MCF 10A (cell line): ENCODE measurements around the gene UNC5A. TPM values are rescaled to one million over a fixed set of nuclear protein-coding genes. Genes with fewer than 3 reads are reported as not detected.
"Not testable (repeated sequence)": the region's sequence is repeated elsewhere in the genome, so short reads cannot be mapped to it uniquely, and the experiment has no call there.

ENCODE experiments used
- BruUV-seq: library from RNA; stranded (reverse); fragments of 400-500 nt; replicated peaks from 2 replicates; lab custom pipeline; 2021; lab: Mats Ljungman, UMichigan
- CTCF ChIA-PET: fragments of 300-600 bp; sonication (Branson Sonifier 250); formaldehyde crosslinking; extraction: SDS; loops from one replicate; lab custom pipeline; 2021; ENCODE audit warnings: antibody characterized with exemption, inconsistent platforms; lab: Yijun Ruan, JAX
- POLR2A ChIA-PET: fragments of 300-600, 350-650 bp; sonication (Branson Sonifier 250); formaldehyde crosslinking; extraction: SDS; loops from one replicate; lab custom pipeline; 2020; ENCODE audit warnings: antibody characterized with exemption, inconsistent platforms; lab: Yijun Ruan, JAX
- DNase-seq: peaks from one replicate; pipeline ENCODE4 v3.0.0-alpha.2; 2018; ENCODE audit not compliant: unreplicated experiment
- H3K27ac Mint-ChIP-seq: one replicate; pipeline ENCODE4 v1.8.0; 2022; ENCODE audit warnings: mild to moderate bottlenecking, low read depth, mixed read lengths; ENCODE audit not compliant: unreplicated experiment
- H3K27me3 Mint-ChIP-seq: one replicate; pipeline ENCODE4 v1.8.0; 2022; ENCODE audit warnings: mixed read lengths; ENCODE audit not compliant: insufficient read depth, unreplicated experiment
- H3K36me3 Mint-ChIP-seq: one replicate; pipeline ENCODE4 v1.8.0; 2022; ENCODE audit warnings: mild to moderate bottlenecking, moderate library complexity, mixed read lengths; ENCODE audit not compliant: insufficient read depth, unreplicated experiment
- H3K4me1 Mint-ChIP-seq: one replicate; pipeline ENCODE4 v1.8.0; 2022; ENCODE audit warnings: mixed read lengths; ENCODE audit not compliant: insufficient read depth, unreplicated experiment
- H3K4me3 Mint-ChIP-seq: one replicate; pipeline ENCODE4 v1.8.0; 2022; ENCODE audit warnings: mild to moderate bottlenecking, moderate library complexity, mixed read lengths; ENCODE audit not compliant: unreplicated experiment
- H3K9me3 Mint-ChIP-seq: one replicate; pipeline ENCODE4 v1.8.0; 2022; ENCODE audit warnings: mixed read lengths; ENCODE audit not compliant: unreplicated experiment
- intact Hi-C: fragments of 100-400 bp; cut with micrococcal nuclease; formaldehyde crosslinking; loops from 2 replicates; pipeline ENCODE4 v1.14.1; 2022
- total RNA-seq: library from RNA; stranded (reverse); gene quantifications from 2 replicates; pipeline ENCODE4 v1.2.3, GENCODE V29; 2022
- TF ChIP-seq, protein P1 (sequence below): fragments of 200-600 bp; IDR thresholded peaks from one replicate; pipeline ENCODE4 v1.8.0; 2022; ENCODE audit warnings: antibody characterized with exemption, mild to moderate bottlenecking; ENCODE audit not compliant: unreplicated experiment

UNC5A gene
- total RNA-seq, 1 experiment from 2014 or later, result 0.51 TPM

DNA sequence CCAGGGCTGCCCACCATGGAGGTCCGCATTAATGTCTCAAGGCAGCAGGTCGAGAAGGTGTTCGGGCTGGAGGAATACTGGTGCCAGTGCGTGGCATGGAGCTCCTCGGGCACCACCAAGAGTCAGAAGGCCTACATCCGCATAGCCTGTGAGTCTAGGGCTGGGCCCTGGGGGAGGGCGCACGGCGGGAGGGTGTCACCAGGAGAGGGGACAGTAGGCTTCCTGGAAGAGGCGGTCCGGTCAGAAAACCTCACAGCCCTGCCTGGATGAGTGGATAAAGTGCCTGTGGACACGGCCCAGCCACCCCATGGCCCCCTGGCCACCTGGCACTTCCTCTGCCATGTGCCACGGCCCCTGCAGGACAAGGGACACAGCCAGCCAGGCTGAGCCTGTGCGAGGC lies 57.8 kb downstream of the UNC5A start:
- no TSS peak for BruUV-seq
- H3K36me3 Mint-ChIP-seq, result no peaks in the 10 kb centered on the region
- no peaks in the 10 kb centered on the region for H3K9me3 Mint-ChIP-seq
- ChIA-PET POLR2A (no interaction called here), CTCF (no interaction called here)
- TF ChIP-seq, protein P1, sequence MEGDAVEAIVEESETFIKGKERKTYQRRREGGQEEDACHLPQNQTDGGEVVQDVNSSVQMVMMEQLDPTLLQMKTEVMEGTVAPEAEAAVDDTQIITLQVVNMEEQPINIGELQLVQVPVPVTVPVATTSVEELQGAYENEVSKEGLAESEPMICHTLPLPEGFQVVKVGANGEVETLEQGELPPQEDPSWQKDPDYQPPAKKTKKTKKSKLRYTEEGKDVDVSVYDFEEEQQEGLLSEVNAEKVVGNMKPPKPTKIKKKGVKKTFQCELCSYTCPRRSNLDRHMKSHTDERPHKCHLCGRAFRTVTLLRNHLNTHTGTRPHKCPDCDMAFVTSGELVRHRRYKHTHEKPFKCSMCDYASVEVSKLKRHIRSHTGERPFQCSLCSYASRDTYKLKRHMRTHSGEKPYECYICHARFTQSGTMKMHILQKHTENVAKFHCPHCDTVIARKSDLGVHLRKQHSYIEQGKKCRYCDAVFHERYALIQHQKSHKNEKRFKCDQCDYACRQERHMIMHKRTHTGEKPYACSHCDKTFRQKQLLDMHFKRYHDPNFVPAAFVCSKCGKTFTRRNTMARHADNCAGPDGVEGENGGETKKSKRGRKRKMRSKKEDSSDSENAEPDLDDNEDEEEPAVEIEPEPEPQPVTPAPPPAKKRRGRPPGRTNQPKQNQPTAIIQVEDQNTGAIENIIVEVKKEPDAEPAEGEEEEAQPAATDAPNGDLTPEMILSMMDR, result no peak
- no peak for DNase-seq
- no peak overlapping the region for H3K27ac Mint-ChIP-seq
- intact Hi-C loops, result no loop called here
- no peak overlapping the region for H3K4me3 Mint-ChIP-seq
- no peaks in the 10 kb centered on the region for H3K4me1 Mint-ChIP-seq
- H3K27me3 Mint-ChIP-seq, result peaks cover 53% of the 10 kb centered on the region

GRCh38 chr5:176868731-176869130 lies 58.4 kb downstream of the UNC5A start:
- POLR2A ChIA-PET, result no interaction called here
- H3K4me3 Mint-ChIP-seq, result no peak overlapping the region
- no peaks in the 10 kb centered on the region for H3K36me3 Mint-ChIP-seq
- no peaks in the 10 kb centered on the region for H3K9me3 Mint-ChIP-seq
- BruUV-seq, result no TSS peak
- CTCF ChIA-PET, result no interaction called here
- H3K27me3 Mint-ChIP-seq, result peaks cover 53% of the 10 kb centered on the region
- intact Hi-C loops, result no loop called here
- H3K4me1 Mint-ChIP-seq, result no peaks in the 10 kb centered on the region
- DNase-seq, result no peak
- no peak overlapping the region for H3K27ac Mint-ChIP-seq
- TF ChIP-seq, protein P1, result no peak

DNA sequence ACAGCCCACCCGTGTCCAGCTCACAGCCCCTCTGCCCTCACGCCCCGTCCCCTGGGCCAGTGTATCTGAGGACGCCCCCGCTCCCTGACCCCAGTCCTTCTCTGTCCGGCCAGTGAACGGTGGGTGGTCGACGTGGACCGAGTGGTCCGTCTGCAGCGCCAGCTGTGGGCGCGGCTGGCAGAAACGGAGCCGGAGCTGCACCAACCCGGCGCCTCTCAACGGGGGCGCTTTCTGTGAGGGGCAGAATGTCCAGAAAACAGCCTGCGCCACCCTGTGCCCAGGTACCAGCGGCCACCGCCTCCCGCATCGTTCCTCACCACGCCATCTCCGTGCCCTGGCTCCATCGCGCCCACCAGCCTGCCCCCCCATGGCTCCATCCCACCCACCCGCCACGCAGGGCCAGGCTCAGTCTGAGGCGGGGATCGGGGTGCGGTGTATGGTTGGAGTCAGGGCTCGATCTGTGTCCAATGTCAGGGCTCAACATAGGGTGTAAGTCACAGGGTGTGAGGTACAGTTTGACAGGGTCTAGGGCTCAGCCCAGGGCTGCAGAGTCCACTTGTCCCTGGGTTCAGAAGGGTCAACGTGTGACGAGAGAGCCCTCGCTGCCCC lies 59.2 kb downstream of the UNC5A start:
- no peaks in the 10 kb centered on the region for H3K36me3 Mint-ChIP-seq
- intact Hi-C loops, result no loop called here
- CTCF ChIA-PET, result no interaction called here
- H3K27me3 Mint-ChIP-seq, result peaks cover 53% of the 10 kb centered on the region
- H3K9me3 Mint-ChIP-seq, result no peaks in the 10 kb centered on the region
- H3K4me3 Mint-ChIP-seq, result no peak overlapping the region
- H3K4me1 Mint-ChIP-seq, result no peaks in the 10 kb centered on the region
- TF ChIP-seq, protein P1, result no peak
- DNase-seq, result no peak
- BruUV-seq, result no TSS peak
- POLR2A ChIA-PET, result no interaction called here
- no peak overlapping the region for H3K27ac Mint-ChIP-seq

DNA sequence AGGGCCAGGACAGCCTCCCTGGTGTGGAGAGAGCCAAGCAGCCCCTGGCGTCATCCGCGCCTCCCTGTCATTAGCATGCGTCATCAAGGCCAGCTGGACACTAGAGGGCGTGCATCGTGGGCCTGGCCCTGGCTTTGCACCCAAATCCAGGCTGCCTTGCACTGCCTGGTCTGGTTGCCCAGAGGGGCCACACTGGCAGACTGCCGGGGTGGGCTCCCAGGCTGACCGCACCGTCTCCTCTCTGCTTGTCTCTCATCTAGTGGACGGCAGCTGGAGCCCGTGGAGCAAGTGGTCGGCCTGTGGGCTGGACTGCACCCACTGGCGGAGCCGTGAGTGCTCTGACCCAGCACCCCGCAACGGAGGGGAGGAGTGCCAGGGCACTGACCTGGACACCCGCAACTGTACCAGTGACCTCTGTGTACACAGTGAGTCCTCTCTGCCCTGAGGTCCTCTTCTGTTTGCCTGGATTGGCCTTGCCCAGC lies 59.8 kb downstream of the UNC5A start:
- Mint-ChIP-seq H3K27me3 (peaks cover 54% of the 10 kb centered on the region), H3K27ac (no peak overlapping the region), H3K36me3 (no peaks in the 10 kb centered on the region), H3K4me1 (no peaks in the 10 kb centered on the region), H3K9me3 (no peaks in the 10 kb centered on the region), H3K4me3 (no peak overlapping the region)
- intact Hi-C loops, result no loop called here
- ChIA-PET POLR2A (interaction anchor here (0.5 to 0.6 kb wide), 2 partner anchors 15 to 209 kb away, joined by 3 to 4 read pairs; no protein-coding TSS in a partner anchor), CTCF (no interaction called here)
- BruUV-seq, result no TSS peak
- peak; percentile 59 for DNase-seq
- TF ChIP-seq, protein P1, result peak; percentile 24

DNA sequence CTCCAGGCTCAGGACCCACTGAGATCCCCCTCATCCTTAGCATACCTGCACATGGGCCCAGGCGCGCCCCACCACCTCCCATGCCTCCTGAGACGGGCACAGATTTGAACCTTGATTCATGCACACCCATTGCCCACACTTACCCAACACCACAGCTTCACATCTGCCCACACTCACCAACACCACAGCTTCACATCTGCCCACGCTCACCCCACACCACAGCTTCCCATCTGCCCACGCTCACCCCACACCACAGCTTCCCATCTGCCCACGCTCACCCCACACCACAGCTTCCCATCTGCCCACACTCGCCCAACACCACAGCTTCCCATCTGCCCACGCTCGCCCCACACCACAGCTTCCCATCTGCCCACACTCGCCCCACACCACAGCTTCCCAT lies 60.3 kb downstream of the UNC5A start:
- H3K27me3 Mint-ChIP-seq, result peaks cover 54% of the 10 kb centered on the region
- H3K36me3 Mint-ChIP-seq, H3K4me1 Mint-ChIP-seq, intact Hi-C loops, H3K27ac Mint-ChIP-seq, BruUV-seq, H3K9me3 Mint-ChIP-seq, CTCF ChIA-PET, H3K4me3 Mint-ChIP-seq, DNase-seq: not testable (repeated sequence)
- POLR2A ChIA-PET, result interaction anchor here (0.5 to 0.6 kb wide), 2 partner anchors 15 to 209 kb away, joined by 3 to 4 read pairs; no protein-coding TSS in a partner anchor

- intact Hi-C loops, result not testable (repeated sequence)
Measured at GRCh38 chr5:176872586-176872985, 62.2 kb downstream of the UNC5A start.

More at GRCh38 chr5:176872586-176872985, 62.2 kb downstream of the UNC5A start:
- H3K36me3 Mint-ChIP-seq, DNase-seq, H3K27ac Mint-ChIP-seq, H3K4me1 Mint-ChIP-seq, H3K9me3 Mint-ChIP-seq, H3K4me3 Mint-ChIP-seq, BruUV-seq: not testable (repeated sequence)
- ChIA-PET CTCF (interaction anchor here (0.9 to 2.3 kb wide), 2 partner anchors 212 to 215 kb away, joined by 3 to 10 read pairs; no protein-coding TSS in a partner anchor), POLR2A (interaction anchor here (0.6 to 1.2 kb wide), 2 partner anchors 61 to 116 kb away, joined by 3 read pairs; no protein-coding TSS in a partner anchor)
- peaks cover 49% of the 10 kb centered on the region for H3K27me3 Mint-ChIP-seq
